Stimulated activated CD8-positive, alpha-beta memory T cell treated with anti-CD3 and anti-CD28 coated beads, Interleukin-15, amount 100 ng/mL, for 24 hours (primary cell): ENCODE measurements around the gene STK33.

Experiments used
- DNase-seq: peaks from one replicate; pipeline ENCODE4 v3.0.0-alpha.2; 2020; ENCODE audit warnings: low read depth

STK33 gene

GRCh38 chr11:8356216-8356615 lies 237.8 kb downstream of the STK33 start:
- no peak for DNase-seq

- DNase-seq: no peak
Observed at GRCh38 chr11:8355416-8355742, 238.6 kb downstream of the STK33 start.

- no peak for DNase-seq
Observed at GRCh38 chr11:8354622-8355415, 239.2 kb downstream of the STK33 start.

- DNase-seq: no peak
Observed at GRCh38 chr11:8352876-8353505, 241.0 kb downstream of the STK33 start.

GRCh38 chr11:8352103-8352875 lies 241.7 kb downstream of the STK33 start:
- DNase-seq: no peak

- no peak for DNase-seq
Observed at GRCh38 chr11:8351223-8351622, 242.8 kb downstream of the STK33 start.

- DNase-seq: no peak
Observed at GRCh38 chr11:8347978-8348377, 246.1 kb downstream of the STK33 start.

GRCh38 chr11:8346157-8346755 lies 247.8 kb downstream of the STK33 start:
- DNase-seq: no peak

GRCh38 chr11:8345179-8345578 lies 248.8 kb downstream of the STK33 start:
- DNase-seq: no peak

GRCh38 chr11:8344346-8344745 lies 249.7 kb downstream of the STK33 start:
- no peak for DNase-seq

GRCh38 chr11:8342821-8343681 lies 251.0 kb downstream of the STK33 start:
- DNase-seq: no peak

- no peak for DNase-seq
Observed at GRCh38 chr11:8341996-8342395, 252.0 kb downstream of the STK33 start.
